Muscle layer of colon (tissue), 2 donors: ENCODE data around the gene STT3A.

Experiments
- H3K27ac ChIP-seq: one replicate; pipeline ENCODE4 v1.7.0; 2013; ENCODE audit warnings: low read depth, mild to moderate bottlenecking, low read length, moderate library complexity
- H3K27me3 ChIP-seq, 2 donors: one replicate each; pipeline ENCODE4 v1.7.0; 2013; ENCODE audit warnings: low read length in 2 of 2, mild to moderate bottlenecking in 2 of 2; ENCODE audit not compliant: insufficient read depth in 2 of 2, control insufficient read depth in 1 of 2
- H3K36me3 ChIP-seq: one replicate; pipeline ENCODE4 v1.7.0; 2013; ENCODE audit warnings: mild to moderate bottlenecking, low read length; ENCODE audit not compliant: insufficient read depth
- H3K4me1 ChIP-seq: one replicate; pipeline ENCODE4 v1.7.0; 2013; ENCODE audit warnings: mild to moderate bottlenecking, low read length; ENCODE audit not compliant: insufficient read depth
- H3K4me3 ChIP-seq, 2 donors: one replicate each; pipeline ENCODE4 v1.7.0; 2013; ENCODE audit warnings: low read length in 2 of 2, low read depth in 1 of 2, mild to moderate bottlenecking in 1 of 2, moderate library complexity in 1 of 2
- H3K9ac ChIP-seq: one replicate; pipeline ENCODE4 v1.7.0; 2013; ENCODE audit warnings: low read length
- H3K9me3 ChIP-seq: one replicate; pipeline ENCODE4 v1.7.0; 2013; ENCODE audit warnings: mild to moderate bottlenecking, low read length
- donor health status: abdominal sarcoma.
- donor health status: Adenocarcinoma of cecum.

STT3A gene

GRCh38 chr11:125670172-125670571 lies 77.5 kb downstream of the STT3A start:
- Histone ChIP-seq H3K36me3 (no peaks in the 10 kb centered on the region), H3K4me1 (no peaks in the 10 kb centered on the region), H3K9ac (no peak overlapping the region), H3K27me3 (no peaks in the 10 kb centered on the region), H3K27ac (no peak overlapping the region), H3K4me3 (no peak overlapping the region), H3K9me3 (no peaks in the 10 kb centered on the region)

DNA sequence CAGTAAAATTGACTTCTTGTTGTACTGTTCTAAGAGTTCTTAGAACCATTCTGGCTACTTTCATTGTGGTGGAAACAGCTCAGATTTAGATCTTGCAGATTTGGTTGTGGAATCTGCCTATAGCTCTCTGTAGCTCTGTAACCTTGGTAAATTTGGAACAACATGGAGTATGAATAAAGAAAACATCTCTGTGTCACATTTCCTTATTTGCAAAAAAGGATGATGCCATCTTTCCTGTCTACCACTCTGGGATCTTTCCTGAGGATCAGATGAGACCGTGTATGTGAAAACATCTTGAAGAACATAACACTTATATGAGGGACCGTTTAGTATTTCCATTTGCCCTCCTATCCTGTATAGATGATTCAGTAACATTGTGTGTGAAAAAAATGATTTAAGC lies 78.9 kb downstream of the STT3A start:
- H3K36me3 ChIP-seq, result no peaks in the 10 kb centered on the region
- no peaks in the 10 kb centered on the region for H3K4me1 ChIP-seq
- no peak overlapping the region for H3K9ac ChIP-seq
- no peak overlapping the region for H3K4me3 ChIP-seq
- H3K27ac ChIP-seq, result no peak overlapping the region
- no peaks in the 10 kb centered on the region for H3K9me3 ChIP-seq
- H3K27me3 ChIP-seq, result no peaks in the 10 kb centered on the region
